Testis (tissue), 3 donors: Measurements from ENCODE around the gene MAGED2. TPM values are rescaled to one million over a fixed set of nuclear protein-coding genes. Genes with fewer than 3 reads are reported as not detected.

Source experiments
- DNase-seq: peaks from one replicate; pipeline ENCODE4 v3.0.0-alpha.2; 2019
- H3K27ac ChIP-seq, 2 donors: fragments of 200-600 bp; sonication (generic); one replicate each; pipeline ENCODE4 v1.5.1; 2019
- H3K27me3 ChIP-seq: fragments of 200-600 bp; sonication (generic); one replicate; pipeline ENCODE4 v1.5.1; 2019
- H3K36me3 ChIP-seq: fragments of 200-600 bp; sonication (generic); one replicate; pipeline ENCODE4 v1.5.1; 2017; ENCODE audit warnings: low read depth; ENCODE audit errors: missing control alignments
- H3K4me1 ChIP-seq: fragments of 200-600 bp; sonication (generic); one replicate; pipeline ENCODE4 v1.5.1; 2019
- H3K4me3 ChIP-seq, 2 donors: fragments of 200-600 bp; sonication (generic); one replicate each; pipeline ENCODE4 v1.5.1; 2017 to 2019
- H3K9me3 ChIP-seq: fragments of 200-600 bp; sonication (generic); one replicate; pipeline ENCODE4 v1.5.1; 2017
- CTCF ChIP-seq, 3 experiments: fragments of 450-650 bp in 2 of 3; fragments of 200-600 bp in 1 of 3; sonication (generic) in 1 of 3; IDR thresholded peaks; one replicate each; pipeline ENCODE4 v1.5.1; 2016 to 2019; ENCODE audit warnings: antibody characterized with exemption in 3 of 3, mild to moderate bottlenecking in 2 of 3, moderate library complexity in 1 of 3
- POLR2A ChIP-seq: fragments of 450-650 bp; IDR thresholded peaks from one replicate; pipeline ENCODE4 v1.6.1; 2017; ENCODE audit warnings: antibody characterized with exemption, mild to moderate bottlenecking, moderate library complexity
- WGBS, 2 donors: methylation state at CpG; one replicate each; pipeline ENCODE4 v1.1.5; 2018; 5-methylcytosine and 5-hydroxymethylcytosine counted together
- intact Hi-C: fragments of 100-400 bp; cut with DNase I; formaldehyde crosslinking; loops from one replicate; pipeline ENCODE4 v1.15.1; 2023; ENCODE audit warnings: low total_unique reads
- polyA plus RNA-seq: library from polyadenylated mRNA; stranded (reverse); fragments of 350-450 nt; fragmentation: Illumina TruSeq; extraction: RNeasy Lipid Tissue Mini Kit (QIAGEN cat#74804); gene quantifications from one replicate; pipeline ENCODE4 v1.2.3, GENCODE V29; 2014; ENCODE audit warnings: low read depth, low replicate concordance; ENCODE audit not compliant: insufficient read depth
- total RNA-seq, 2 donors: library from RNA; depleted of rRNA; stranded (reverse); fragments of >200 nt; gene quantifications; one replicate each; pipeline ENCODE4 v1.2.3, GENCODE V29; 2016

MAGED2 gene
- total and polyA plus RNA-seq, 3 donors from 2014 or later = 179 to 288 (median 206) TPM

- Histone ChIP-seq H3K27ac (no peak overlapping the region), H3K27me3 (no peaks in the 10 kb centered on the region), H3K4me1 (no peaks in the 10 kb centered on the region), H3K36me3 (no peaks in the 10 kb centered on the region), H3K9me3 (no peaks in the 10 kb centered on the region), H3K4me3 (no peak overlapping the region)
- no peak for TF ChIP-seq CTCF (IDR thresholded peaks at IDR 0.05)
- no peak for TF ChIP-seq POLR2A
- intact Hi-C loops = no loop called here
- no peak for DNase-seq
- WGBS, 2 donors = 71% methylated on average over 7 of the region's 7 CpGs; no CpG with 5 or more reads in 1 of the 2 donors
These were observed 9.8 kb downstream of the MAGED2 start for GRCh38 chrX:54817220-54817820.

GRCh38 chrX:54818221-54818620 is 10.7 kb downstream of the MAGED2 start:
- Histone ChIP-seq H3K27ac (no peak overlapping the region), H3K27me3 (no peaks in the 10 kb centered on the region), H3K9me3 (no peaks in the 10 kb centered on the region), H3K4me1 (no peaks in the 10 kb centered on the region), H3K36me3 (no peaks in the 10 kb centered on the region), H3K4me3 (no peak overlapping the region)
- WGBS, 2 donors = 49 to 58% methylated on average over 5 of the region's 5 CpGs
- intact Hi-C loops = no loop called here
- DNase-seq = no peak
- TF ChIP-seq POLR2A (no peak), CTCF (IDR thresholded peaks at IDR 0.05) (no peak)

GRCh38 chrX:54819201-54819600 is 11.7 kb downstream of the MAGED2 start:
- TF ChIP-seq POLR2A (no peak), CTCF (IDR thresholded peaks at IDR 0.05) (no peak)
- intact Hi-C loops = no loop called here
- H3K27me3 ChIP-seq = no peaks in the 10 kb centered on the region

GRCh38 chrX:54820737-54821136 is 13.2 kb downstream of the MAGED2 start:
- H3K4me3 ChIP-seq = no peak overlapping the region
- WGBS, 2 donors = 86% methylated on average over 2 of the region's 7 CpGs; no CpG with 5 or more reads in 1 of the 2 donors
- no peaks in the 10 kb centered on the region for H3K4me1 ChIP-seq
- H3K27me3 ChIP-seq = no peaks in the 10 kb centered on the region
- no peaks in the 10 kb centered on the region for H3K36me3 ChIP-seq
- intact Hi-C loops = no loop called here
- no peaks in the 10 kb centered on the region for H3K9me3 ChIP-seq
- no peak for DNase-seq
- TF ChIP-seq POLR2A (no peak), CTCF (IDR thresholded peaks at IDR 0.05) (no peak)
- H3K27ac ChIP-seq = no peak overlapping the region

More at GRCh38 chrX:54819201-54819600, 11.7 kb downstream of the MAGED2 start:
- no peak for DNase-seq
- Histone ChIP-seq H3K27ac (no peak overlapping the region), H3K4me1 (no peaks in the 10 kb centered on the region), H3K9me3 (no peaks in the 10 kb centered on the region), H3K4me3 (no peak overlapping the region), H3K36me3 (no peaks in the 10 kb centered on the region)
- WGBS, 2 donors = 77 to 78% methylated on average over 4 to 7 of the region's 8 CpGs

GRCh38 chrX:54821310-54821709 is 13.8 kb downstream of the MAGED2 start:
- Histone ChIP-seq H3K4me1 (no peaks in the 10 kb centered on the region), H3K36me3 (no peaks in the 10 kb centered on the region), H3K9me3 (no peaks in the 10 kb centered on the region), H3K27ac (no peak overlapping the region), H3K4me3 (no peak overlapping the region), H3K27me3 (no peaks in the 10 kb centered on the region)
- 75 to 91% methylated on average over 1 to 2 of the region's 2 CpGs for WGBS, 2 donors
- no peak for DNase-seq
- intact Hi-C loops = no loop called here
- TF ChIP-seq POLR2A = no peak
- TF ChIP-seq CTCF (IDR thresholded peaks at IDR 0.05) = no peak
